ENCODE measurements around the gene MID1IP1.

DNA sequence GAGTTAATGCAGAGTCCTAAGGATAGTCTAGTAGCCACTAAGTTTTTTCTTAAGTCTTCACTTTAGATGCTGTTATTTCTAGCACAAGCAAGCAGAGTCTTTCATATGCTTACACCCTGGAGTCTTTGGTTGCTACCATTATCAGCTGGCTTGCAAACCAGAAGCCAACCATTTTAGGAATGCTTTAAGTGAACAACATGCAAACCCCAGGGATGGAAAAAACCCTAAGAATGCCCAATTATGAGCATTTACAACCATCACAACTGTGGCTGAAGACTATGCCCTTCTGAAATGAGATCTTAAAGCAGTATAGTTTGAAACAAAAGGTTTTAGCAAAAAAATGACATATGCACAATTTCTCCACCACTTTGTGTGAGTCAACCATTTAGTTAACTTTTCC lies 6.6 kb downstream of the MID1IP1 start:
- TF ChIP-seq, protein P1, sequence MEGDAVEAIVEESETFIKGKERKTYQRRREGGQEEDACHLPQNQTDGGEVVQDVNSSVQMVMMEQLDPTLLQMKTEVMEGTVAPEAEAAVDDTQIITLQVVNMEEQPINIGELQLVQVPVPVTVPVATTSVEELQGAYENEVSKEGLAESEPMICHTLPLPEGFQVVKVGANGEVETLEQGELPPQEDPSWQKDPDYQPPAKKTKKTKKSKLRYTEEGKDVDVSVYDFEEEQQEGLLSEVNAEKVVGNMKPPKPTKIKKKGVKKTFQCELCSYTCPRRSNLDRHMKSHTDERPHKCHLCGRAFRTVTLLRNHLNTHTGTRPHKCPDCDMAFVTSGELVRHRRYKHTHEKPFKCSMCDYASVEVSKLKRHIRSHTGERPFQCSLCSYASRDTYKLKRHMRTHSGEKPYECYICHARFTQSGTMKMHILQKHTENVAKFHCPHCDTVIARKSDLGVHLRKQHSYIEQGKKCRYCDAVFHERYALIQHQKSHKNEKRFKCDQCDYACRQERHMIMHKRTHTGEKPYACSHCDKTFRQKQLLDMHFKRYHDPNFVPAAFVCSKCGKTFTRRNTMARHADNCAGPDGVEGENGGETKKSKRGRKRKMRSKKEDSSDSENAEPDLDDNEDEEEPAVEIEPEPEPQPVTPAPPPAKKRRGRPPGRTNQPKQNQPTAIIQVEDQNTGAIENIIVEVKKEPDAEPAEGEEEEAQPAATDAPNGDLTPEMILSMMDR (IDR thresholded peaks at IDR 0.05; ENCODE audit: low read depth, low read length), result no peak
- no peak for TF ChIP-seq EZH2phosphoT487 (IDR thresholded peaks at IDR 0.05; ENCODE audit: low read depth)
